ENCODE results near the gene CAVIN1.
A peak's percentile ranks its signal among the peaks of the same experiment; 100 is the strongest.

CAVIN1 gene

GRCh38 chr17:42389899-42390298 lies 33.2 kb downstream of the CAVIN1 start:
- Histone ChIP-seq H3K4me1 (ENCODE audit: insufficient read depth, insufficient read length) (no peaks in the 10 kb centered on the region), H3K27me3 (ENCODE audit: insufficient read depth, insufficient read length) (no peaks in the 10 kb centered on the region), H3K9me3 (ENCODE audit: insufficient read depth, low read length) (no peaks in the 10 kb centered on the region), H3K9ac (ENCODE audit: insufficient read length, low read depth) (no peak overlapping the region), H3K36me3 (ENCODE audit: insufficient read depth, insufficient read length, low read length) (no peaks in the 10 kb centered on the region), H3K4me3 (ENCODE audit: insufficient read length, low read depth) (no peak overlapping the region)
- no peak for DNase-seq (ENCODE audit: low read depth, low spot score)
- TF ChIP-seq YY1 (IDR thresholded peaks at IDR 0.05; ENCODE audit: insufficient read depth, insufficient read length) (no peak), ZNF274 (IDR thresholded peaks at IDR 0.05; ENCODE audit: low read depth, low read length) (no peak), SUZ12 (IDR thresholded peaks at IDR 0.05; ENCODE audit: extremely low read depth, insufficient read depth, insufficient read length) (no peak)

- H3K27me3 ChIP-seq (ENCODE audit: insufficient read depth, insufficient read length), result no peaks in the 10 kb centered on the region
- H3K9ac ChIP-seq (ENCODE audit: insufficient read length, low read depth), result peak overlapping the region; percentile 57
- H3K4me3 ChIP-seq (ENCODE audit: insufficient read length, low read depth), result no peak overlapping the region
- no peaks in the 10 kb centered on the region for H3K9me3 ChIP-seq (ENCODE audit: insufficient read depth, low read length)
- TF ChIP-seq ZNF274 (IDR thresholded peaks at IDR 0.05; ENCODE audit: low read depth, low read length) (no peak), SUZ12 (IDR thresholded peaks at IDR 0.05; ENCODE audit: extremely low read depth, insufficient read depth, insufficient read length) (no peak), YY1 (IDR thresholded peaks at IDR 0.05; ENCODE audit: insufficient read depth, insufficient read length) (no peak)
- no peaks in the 10 kb centered on the region for H3K4me1 ChIP-seq (ENCODE audit: insufficient read depth, insufficient read length)
- DNase-seq (ENCODE audit: low read depth, low spot score), result no peak
- no peaks in the 10 kb centered on the region for H3K36me3 ChIP-seq (ENCODE audit: insufficient read depth, insufficient read length, low read length)
These were observed 34.0 kb downstream of the CAVIN1 start for GRCh38 chr17:42389135-42389417.

- no peaks in the 10 kb centered on the region for H3K9me3 ChIP-seq (ENCODE audit: insufficient read depth, low read length)
- no peaks in the 10 kb centered on the region for H3K36me3 ChIP-seq (ENCODE audit: insufficient read depth, insufficient read length, low read length)
- no peaks in the 10 kb centered on the region for H3K4me1 ChIP-seq (ENCODE audit: insufficient read depth, insufficient read length)
- H3K4me3 ChIP-seq (ENCODE audit: insufficient read length, low read depth), result peak within 1 kb of the TSS; percentile 82
- no peaks in the 10 kb centered on the region for H3K27me3 ChIP-seq (ENCODE audit: insufficient read depth, insufficient read length)
- TF ChIP-seq ZNF274 (IDR thresholded peaks at IDR 0.05; ENCODE audit: low read depth, low read length) (no peak), YY1 (IDR thresholded peaks at IDR 0.05; ENCODE audit: insufficient read depth, insufficient read length) (no peak), SUZ12 (IDR thresholded peaks at IDR 0.05; ENCODE audit: extremely low read depth, insufficient read depth, insufficient read length) (no peak)
- H3K9ac ChIP-seq (ENCODE audit: insufficient read length, low read depth), result peak within 1 kb of the TSS; percentile 81
- peak; percentile 99 for DNase-seq (ENCODE audit: low read depth, low spot score)
These were observed 34.5 kb downstream of the CAVIN1 start, which contains the start of gene STAT3 for GRCh38 chr17:42388381-42389134. Gene STAT3 (minus strand): TSS chr17:42388442. CDS start chr17:42348516, 39,926 bp downstream.

- Histone ChIP-seq H3K36me3 (ENCODE audit: insufficient read depth, insufficient read length, low read length) (no peaks in the 10 kb centered on the region), H3K4me1 (ENCODE audit: insufficient read depth, insufficient read length) (no peaks in the 10 kb centered on the region), H3K27me3 (ENCODE audit: insufficient read depth, insufficient read length) (no peaks in the 10 kb centered on the region), H3K9ac (ENCODE audit: insufficient read length, low read depth) (peak overlapping the region; percentile 81), H3K9me3 (ENCODE audit: insufficient read depth, low read length) (no peaks in the 10 kb centered on the region), H3K4me3 (ENCODE audit: insufficient read length, low read depth) (peak overlapping the region; percentile 82)
- TF ChIP-seq SUZ12 (IDR thresholded peaks at IDR 0.05; ENCODE audit: extremely low read depth, insufficient read depth, insufficient read length) (no peak), YY1 (IDR thresholded peaks at IDR 0.05; ENCODE audit: insufficient read depth, insufficient read length) (no peak)
- DNase-seq (ENCODE audit: low read depth, low spot score), result no peak
These were observed 35.2 kb downstream of the CAVIN1 start for GRCh38 chr17:42387661-42388380.

GRCh38 chr17:42386777-42387657 lies 36.0 kb downstream of the CAVIN1 start:
- H3K4me1 ChIP-seq (ENCODE audit: insufficient read depth, insufficient read length), result no peaks in the 10 kb centered on the region
- no peaks in the 10 kb centered on the region for H3K9me3 ChIP-seq (ENCODE audit: insufficient read depth, low read length)
- no peaks in the 10 kb centered on the region for H3K36me3 ChIP-seq (ENCODE audit: insufficient read depth, insufficient read length, low read length)
- TF ChIP-seq SUZ12 (IDR thresholded peaks at IDR 0.05; ENCODE audit: extremely low read depth, insufficient read depth, insufficient read length) (no peak), YY1 (IDR thresholded peaks at IDR 0.05; ENCODE audit: insufficient read depth, insufficient read length) (no peak), ZNF274 (IDR thresholded peaks at IDR 0.05; ENCODE audit: low read depth, low read length) (no peak)
- no peak for DNase-seq (ENCODE audit: low read depth, low spot score)
- peak overlapping the region; percentile 82 for H3K4me3 ChIP-seq (ENCODE audit: insufficient read length, low read depth)
- H3K27me3 ChIP-seq (ENCODE audit: insufficient read depth, insufficient read length), result no peaks in the 10 kb centered on the region
- peak overlapping the region; percentile 81 for H3K9ac ChIP-seq (ENCODE audit: insufficient read length, low read depth)

GRCh38 chr17:42381898-42382297 lies 41.2 kb downstream of the CAVIN1 start:
- no peak for DNase-seq (ENCODE audit: low read depth, low spot score)
- Histone ChIP-seq H3K27me3 (ENCODE audit: insufficient read depth, insufficient read length) (no peaks in the 10 kb centered on the region), H3K9ac (ENCODE audit: insufficient read length, low read depth) (no peak overlapping the region), H3K4me3 (ENCODE audit: insufficient read length, low read depth) (no peak overlapping the region), H3K36me3 (ENCODE audit: insufficient read depth, insufficient read length, low read length) (peaks cover 4% of the 10 kb centered on the region), H3K4me1 (ENCODE audit: insufficient read depth, insufficient read length) (peaks cover 3% of the 10 kb centered on the region), H3K9me3 (ENCODE audit: insufficient read depth, low read length) (no peaks in the 10 kb centered on the region)
- TF ChIP-seq SUZ12 (IDR thresholded peaks at IDR 0.05; ENCODE audit: extremely low read depth, insufficient read depth, insufficient read length) (no peak), ZNF274 (IDR thresholded peaks at IDR 0.05; ENCODE audit: low read depth, low read length) (no peak), YY1 (IDR thresholded peaks at IDR 0.05; ENCODE audit: insufficient read depth, insufficient read length) (no peak)

Measured in NT2/D1 (cell line).